WERI-Rb-1 (cell line): ENCODE data around the gene ADISSP.

ENCODE experiments used
- DNase-seq: peaks from one replicate; pipeline ENCODE4 v3.0.0-alpha.2; 2020
- H3K27ac ChIP-seq: fragments of 250-450 bp; sonication (Bioruptor Pico); 2 replicates; pipeline ENCODE4 v1.5.1; 2020; ENCODE audit warnings: mild to moderate bottlenecking, moderate library complexity
- H3K27me3 ChIP-seq: fragments of 250-450 bp; sonication (Bioruptor Pico); 2 replicates; pipeline ENCODE4 v1.5.1; 2021; ENCODE audit warnings: mild to moderate bottlenecking, low read depth, moderate library complexity; ENCODE audit not compliant: insufficient read depth, severe bottlenecking
- H3K36me3 ChIP-seq: fragments of 250-450 bp; sonication (Bioruptor Pico); 2 replicates; pipeline ENCODE4 v1.5.1; 2020; ENCODE audit warnings: mild to moderate bottlenecking, moderate library complexity
- H3K4me3 ChIP-seq: 2 replicates; pipeline ENCODE4 v1.5.1; 2011; ENCODE audit warnings: low read depth, mild to moderate bottlenecking, control low read depth, low read length
- H3K9me3 ChIP-seq: fragments of 250-450 bp; sonication (Bioruptor Pico); 2 replicates; pipeline ENCODE4 v1.5.1; 2021; ENCODE audit warnings: mild to moderate bottlenecking, moderate library complexity; ENCODE audit not compliant: severe bottlenecking
- TF ChIP-seq, protein P1 (sequence below): IDR thresholded peaks from 2 replicates; pipeline ENCODE4 v1.5.1; 2011; ENCODE audit warnings: low read depth, mild to moderate bottlenecking, control low read depth, inconsistent platforms, low read length

The ADISSP gene

DNA sequence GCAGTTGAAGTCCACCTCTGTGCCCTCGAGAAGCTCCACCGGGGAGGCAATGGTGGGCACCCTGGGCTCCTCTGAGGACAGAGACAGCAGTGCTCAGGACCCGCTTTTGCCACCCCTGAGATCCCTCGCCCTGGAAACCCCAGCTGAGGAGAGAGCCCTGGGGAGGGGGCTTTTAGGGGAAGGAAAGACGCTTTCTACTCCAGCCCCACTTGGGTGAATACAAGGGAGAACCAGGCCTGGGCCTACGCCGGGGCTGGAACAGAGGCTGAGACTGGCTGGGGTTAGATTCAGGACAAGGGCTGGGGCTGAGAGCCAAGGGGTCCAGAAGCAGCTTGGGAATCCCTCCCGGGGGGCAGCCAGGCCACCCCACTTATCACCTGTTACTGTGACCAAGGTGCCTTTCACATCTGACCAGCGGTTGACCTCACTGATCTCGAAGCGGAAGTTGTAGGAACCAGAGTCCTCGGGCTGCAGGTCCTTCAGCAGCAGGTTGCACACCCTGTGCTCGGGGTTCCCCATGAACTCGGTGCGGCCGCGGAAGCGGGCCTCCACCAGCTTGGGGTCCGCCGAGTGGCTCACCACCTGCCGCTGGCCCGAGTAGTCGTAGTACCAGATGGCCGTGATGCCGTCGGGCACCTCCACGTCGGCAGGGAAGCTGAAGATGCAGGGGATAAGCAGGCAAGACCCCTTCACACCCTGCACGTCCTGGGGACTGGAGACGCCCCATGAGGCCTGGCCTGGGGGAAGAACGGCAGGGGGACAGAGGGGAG is 61.4 kb downstream of the ADISSP start:
- Histone ChIP-seq H3K9me3 (no peaks in the 10 kb centered on the region), H3K36me3 (no peaks in the 10 kb centered on the region), H3K27me3 (no peaks in the 10 kb centered on the region), H3K27ac (no peak overlapping the region), H3K4me3 (no peak overlapping the region)
- TF ChIP-seq, protein P1, sequence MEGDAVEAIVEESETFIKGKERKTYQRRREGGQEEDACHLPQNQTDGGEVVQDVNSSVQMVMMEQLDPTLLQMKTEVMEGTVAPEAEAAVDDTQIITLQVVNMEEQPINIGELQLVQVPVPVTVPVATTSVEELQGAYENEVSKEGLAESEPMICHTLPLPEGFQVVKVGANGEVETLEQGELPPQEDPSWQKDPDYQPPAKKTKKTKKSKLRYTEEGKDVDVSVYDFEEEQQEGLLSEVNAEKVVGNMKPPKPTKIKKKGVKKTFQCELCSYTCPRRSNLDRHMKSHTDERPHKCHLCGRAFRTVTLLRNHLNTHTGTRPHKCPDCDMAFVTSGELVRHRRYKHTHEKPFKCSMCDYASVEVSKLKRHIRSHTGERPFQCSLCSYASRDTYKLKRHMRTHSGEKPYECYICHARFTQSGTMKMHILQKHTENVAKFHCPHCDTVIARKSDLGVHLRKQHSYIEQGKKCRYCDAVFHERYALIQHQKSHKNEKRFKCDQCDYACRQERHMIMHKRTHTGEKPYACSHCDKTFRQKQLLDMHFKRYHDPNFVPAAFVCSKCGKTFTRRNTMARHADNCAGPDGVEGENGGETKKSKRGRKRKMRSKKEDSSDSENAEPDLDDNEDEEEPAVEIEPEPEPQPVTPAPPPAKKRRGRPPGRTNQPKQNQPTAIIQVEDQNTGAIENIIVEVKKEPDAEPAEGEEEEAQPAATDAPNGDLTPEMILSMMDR, result no peak
- DNase-seq, result no peak

DNA sequence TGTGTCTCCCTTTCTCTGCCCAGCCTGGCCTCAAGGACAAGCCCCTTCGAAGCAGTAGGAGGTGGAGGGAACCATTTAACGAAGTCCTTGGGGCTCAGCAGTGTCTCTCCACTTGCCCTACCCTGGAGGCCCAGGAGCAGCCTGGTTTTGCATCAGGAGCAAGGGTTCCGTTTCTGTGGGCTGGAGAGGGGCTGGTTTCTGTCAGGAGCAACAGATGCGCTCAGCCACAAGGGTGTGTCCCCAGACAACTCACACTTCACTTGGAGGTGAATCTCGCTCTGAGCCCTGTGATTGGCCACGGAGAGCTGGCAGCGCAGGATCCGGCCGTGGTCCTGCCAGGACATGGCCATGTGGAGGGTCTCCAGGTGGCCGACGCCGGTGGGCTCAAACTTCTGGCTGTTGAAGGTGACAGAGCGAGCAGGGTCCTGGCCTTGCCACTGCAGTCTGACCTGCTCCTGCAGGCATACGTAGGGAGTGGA is 62.0 kb downstream of the ADISSP start:
- no peaks in the 10 kb centered on the region for H3K36me3 ChIP-seq
- DNase-seq, result no peak
- TF ChIP-seq, protein P1, result no peak
- H3K27me3 ChIP-seq, result no peaks in the 10 kb centered on the region
- H3K4me3 ChIP-seq, result no peak overlapping the region
- H3K27ac ChIP-seq, result no peak overlapping the region
- no peaks in the 10 kb centered on the region for H3K9me3 ChIP-seq

DNA sequence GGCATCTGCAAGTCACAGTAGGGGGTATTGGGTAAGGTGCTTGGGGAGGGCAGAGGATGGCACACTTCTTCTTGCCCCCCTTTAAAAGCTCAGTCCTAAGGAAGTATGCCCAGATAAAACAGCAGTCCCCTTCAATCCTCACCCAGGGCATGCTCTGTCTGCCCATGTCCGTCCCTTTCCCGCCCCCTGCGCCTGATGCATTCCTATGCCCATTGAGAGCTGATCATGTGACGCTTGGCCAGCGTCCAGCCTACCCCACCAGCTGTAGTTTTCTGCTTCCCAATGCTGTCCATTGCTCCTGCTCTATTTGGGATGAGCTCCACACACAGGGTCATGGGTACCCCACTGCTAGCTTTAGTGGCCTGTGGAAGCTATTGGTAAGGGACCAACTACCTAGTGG is 63.5 kb downstream of the ADISSP start:
- Histone ChIP-seq H3K27me3 (no peaks in the 10 kb centered on the region), H3K27ac (no peak overlapping the region), H3K4me3 (no peak overlapping the region), H3K9me3 (no peaks in the 10 kb centered on the region), H3K36me3 (no peaks in the 10 kb centered on the region)
- no peak for DNase-seq
- TF ChIP-seq, protein P1, result no peak
